Psoas muscle (tissue), 8 donors: ENCODE measurements around the gene KLK11. TPM values are rescaled to one million over a fixed set of nuclear protein-coding genes. Genes with fewer than 3 reads are reported as not detected.

Source experiments
- ATAC-seq, 4 donors: fragments of 200-7000 bp; cut with Tn5 transposase; one replicate each; pipeline ENCODE4 v1.9.1; 2020; ENCODE audit warnings: moderate library complexity in 3 of 4, mild to moderate bottlenecking in 2 of 4
- DNase-seq, 2 donors: peaks; one replicate each; pipeline ENCODE4 v3.0.0-alpha.2; 2020
- H3K27ac ChIP-seq: fragments of 200-600 bp; one replicate; pipeline ENCODE4 v1.8.0; 2022
- H3K27me3 ChIP-seq, 3 donors: fragments of 200-600 bp in 1 of 3; one replicate each; pipeline versions ENCODE4 v1.6.1 to v1.8.0; 2013 to 2022; ENCODE audit warnings: low read length in 2 of 3, mild to moderate bottlenecking in 2 of 3, moderate library complexity in 1 of 3; ENCODE audit not compliant: insufficient read depth in 3 of 3
- H3K36me3 ChIP-seq, 2 donors: fragments of 200-600 bp in 1 of 2; one replicate each; pipeline versions ENCODE4 v1.6.1 to v1.8.0; 2013 to 2022; ENCODE audit warnings: low read depth in 1 of 2, mild to moderate bottlenecking in 1 of 2, moderate library complexity in 1 of 2; ENCODE audit not compliant: insufficient read depth in 1 of 2
- H3K4me1 ChIP-seq: fragments of 200-600 bp; one replicate; pipeline ENCODE4 v1.8.0; 2022
- H3K4me3 ChIP-seq: fragments of 200-600 bp; one replicate; pipeline ENCODE4 v1.8.0; 2022; ENCODE audit warnings: mild to moderate bottlenecking
- H3K9me3 ChIP-seq: fragments of 200-600 bp; one replicate; pipeline ENCODE4 v1.8.0; 2022
- CTCF ChIP-seq: fragments of 200-600 bp; IDR thresholded peaks from one replicate; pipeline ENCODE4 v1.8.0; 2022; ENCODE audit warnings: antibody characterized with exemption
- WGBS, 3 donors: extraction: QIAGEN DNeasy Blood & Tissue Kit; methylation state at CpG; one replicate each; pipeline versions ENCODE4 v1.1.6 to v1.1.7; 2013; 5-methylcytosine and 5-hydroxymethylcytosine counted together
- intact Hi-C, 2 donors: fragments of 100-400 bp; cut with DNase I; formaldehyde crosslinking; loops; one replicate each; pipeline versions ENCODE4 v1.11.0 to v1.14.2; 2022
- polyA plus RNA-seq, 3 donors: library from polyadenylated mRNA; stranded (reverse); fragments of 200-250 nt; gene quantifications; one replicate each; pipeline ENCODE4 v1.2.3, GENCODE V29; 2013
- total RNA-seq, 4 donors: library from RNA; stranded (reverse); fragmentation: NEBNext Ultra II Directional in 2 of 4; extraction: Animal tissue kit (Norgen Biotek cat#: 25700) in 2 of 4; gene quantifications; one replicate each; pipeline versions ENCODE4 v1.2.1 to v1.2.4, GENCODE V29; 2021 to 2023
- donor health status: healthy with polysubstance abuse.
- donor health status: DM: no; HTN: no; CAD: no; lungs with moderate emphysema.
- donor health status: Bipolar disorder and iron deficiency.
- donor health status: healthy.
- donor health status: DM: yes; HTN: yes; CAD: no.
- donor health status: DM: no; HTN: no; CAD: no.
- donor health status: DM: no; HTN: no; CAD: no.
- donor health status: DM: yes; HTN: yes; CAD: no.

KLK11 gene
- total and polyA plus RNA-seq, 7 donors: 0.13 to 0.52 (median 0.19) TPM; not detected in 1

- Histone ChIP-seq H3K27me3 (peaks cover 0 to 35% (median 2%) of the 10 kb centered on the region in 3 donors), H3K4me1 (no peaks in the 10 kb centered on the region), H3K27ac (no peak overlapping the region), H3K4me3 (no peak overlapping the region), H3K9me3 (no peaks in the 10 kb centered on the region), H3K36me3 (no peaks in the 10 kb centered on the region)
- ATAC-seq: no peak
- no peak for TF ChIP-seq CTCF
- intact Hi-C loops: no loop called here
- DNase-seq: no peak
- 55 to 57% (median 56%) methylated on average over 7 of the region's 7 CpGs for WGBS, 3 donors
These were observed 40.2 kb upstream of the KLK11 start for GRCh38 chr19:51066393-51067186.

GRCh38 chr19:51065221-51065960, 39.0 kb upstream of the KLK11 start:
- Histone ChIP-seq H3K9me3 (no peaks in the 10 kb centered on the region), H3K4me3 (no peak overlapping the region), H3K36me3 (no peaks in the 10 kb centered on the region), H3K27me3 (peaks cover 0 to 40% (median 2%) of the 10 kb centered on the region in 3 donors), H3K4me1 (no peaks in the 10 kb centered on the region), H3K27ac (no peak overlapping the region)
- intact Hi-C loops: no loop called here
- no peak for ATAC-seq
- no peak for TF ChIP-seq CTCF
- DNase-seq: no peak
- 11% methylated on average over 21 to 25 of the region's 25 CpGs for WGBS, 3 donors

GRCh38 chr19:51064534-51065220, 38.3 kb upstream of the KLK11 start, which contains the start of gene KLK13:
Gene KLK13 (minus strand): TSS chr19:51065092. CDS start chr19:51065067, 25 bp downstream.
- H3K27ac ChIP-seq: no peak within 1 kb of the TSS
- intact Hi-C loops: no loop called here
- 14 to 18% (median 15%) methylated on average over 25 to 38 of the region's 38 CpGs for WGBS, 3 donors
- peaks cover 0 to 40% (median 2%) of the 10 kb centered on the region in 3 donors for H3K27me3 ChIP-seq
- no peaks in the 10 kb centered on the region for H3K36me3 ChIP-seq
- no peaks in the 10 kb centered on the region for H3K4me1 ChIP-seq
- DNase-seq (peak in 1 of 2 donors; percentile 30), ATAC-seq (no peak)
- no peaks in the 10 kb centered on the region for H3K9me3 ChIP-seq
- no peak within 1 kb of the TSS for H3K4me3 ChIP-seq
- no peak for TF ChIP-seq CTCF

- Histone ChIP-seq H3K27me3 (peaks cover 0 to 40% (median 2%) of the 10 kb centered on the region in 3 donors), H3K4me3 (no peak overlapping the region), H3K36me3 (no peaks in the 10 kb centered on the region), H3K4me1 (no peaks in the 10 kb centered on the region), H3K27ac (no peak overlapping the region), H3K9me3 (no peaks in the 10 kb centered on the region)
- no peak for TF ChIP-seq CTCF
- ATAC-seq: no peak
- intact Hi-C loops: no loop called here
- no peak for DNase-seq
- WGBS, 3 donors: 85 to 91% (median 85%) methylated on average over 7 of the region's 7 CpGs
These were observed 37.2 kb upstream of the KLK11 start for GRCh38 chr19:51063664-51064063.
